H7 (cell line): ENCODE measurements around the gene DAGLB. TPM values are rescaled to one million over a fixed set of nuclear protein-coding genes. Genes with fewer than 3 reads are reported as not detected.

Experiments used
- DNase-seq: peaks from one replicate; pipeline ENCODE4 v3.0.0; 2012
- H3K27me3 ChIP-seq: 2 replicates; pipeline ENCODE4 v1.6.0; 2011; ENCODE audit warnings: mild to moderate bottlenecking, low read length; ENCODE audit not compliant: control insufficient read depth, insufficient read depth
- H3K36me3 ChIP-seq: replicated peaks from 2 replicates; pipeline ENCODE4 v1.5.1; 2011; ENCODE audit warnings: low read length; ENCODE audit not compliant: control insufficient read depth, insufficient read depth
- H3K4me3 ChIP-seq: 2 replicates; pipeline ENCODE4 v1.5.1; 2011; ENCODE audit warnings: low read depth, mild to moderate bottlenecking, control low read depth, low read length, moderate library complexity; ENCODE audit not compliant: insufficient read depth
- total RNA-seq: library from RNA; depleted of rRNA; stranded (reverse); fragments of >200 nt; shearing (Covaris generic); gene quantifications from 2 replicates; pipeline ENCODE4 v1.2.3, GENCODE V29; 2014; rRNA removed

The DAGLB gene
- 38.2 and 40.6 TPM in 2 replicates for total RNA-seq

- peak; percentile 99 for DNase-seq
- no peaks in the 10 kb centered on the region for H3K27me3 ChIP-seq
- H3K36me3 ChIP-seq: peaks cover 16% of the 10 kb centered on the region
- H3K4me3 ChIP-seq: peak within 1 kb of the TSS; percentile 99
Observed at GRCh38 chr7:6447581-6448199, at the start of gene DAGLB. DAGLB (minus strand) TSS chr7:6447954; CDS start chr7:6447842, 112 bp downstream.

- no peaks in the 10 kb centered on the region; the same call in 1 of the 2 replicates for H3K36me3 ChIP-seq
- peaks cover 5% of the 10 kb centered on the region; the same call in 1 of the 2 replicates for H3K27me3 ChIP-seq
- H3K4me3 ChIP-seq: no peak overlapping the region
- DNase-seq: no peak
Observed at GRCh38 chr7:6497637-6497905, 49.8 kb upstream of the DAGLB start.

GRCh38 chr7:6496842-6497636 is 49.3 kb upstream of the DAGLB start:
- Histone ChIP-seq H3K27me3 (no peaks in the 10 kb centered on the region; the same call in 1 of the 2 replicates), H3K36me3 (no peaks in the 10 kb centered on the region; the same call in 1 of the 2 replicates), H3K4me3 (no peak overlapping the region)
- no peak for DNase-seq

- Histone ChIP-seq H3K4me3 (no peak overlapping the region), H3K27me3 (no peaks in the 10 kb centered on the region; the same call in 1 of the 2 replicates), H3K36me3 (no peaks in the 10 kb centered on the region; the same call in 1 of the 2 replicates)
- DNase-seq: no peak
Observed at GRCh38 chr7:6495597-6496262, 48.0 kb upstream of the DAGLB start.

- H3K27me3 ChIP-seq: no peaks in the 10 kb centered on the region; the same call in 1 of the 2 replicates
- H3K36me3 ChIP-seq: no peaks in the 10 kb centered on the region
- DNase-seq: no peak
- no peak overlapping the region for H3K4me3 ChIP-seq
Observed at GRCh38 chr7:6494365-6494764, 46.6 kb upstream of the DAGLB start.

GRCh38 chr7:6491194-6491593 is 43.4 kb upstream of the DAGLB start:
- no peak overlapping the region for H3K4me3 ChIP-seq

GRCh38 chr7:6489612-6490011 is 41.9 kb upstream of the DAGLB start:
- no peaks in the 10 kb centered on the region; the same call in 1 of the 2 replicates for H3K27me3 ChIP-seq
- no peak overlapping the region for H3K4me3 ChIP-seq
- no peak for DNase-seq
- H3K36me3 ChIP-seq: no peaks in the 10 kb centered on the region

More at GRCh38 chr7:6491194-6491593, 43.4 kb upstream of the DAGLB start:
- H3K27me3 ChIP-seq: no peaks in the 10 kb centered on the region; the same call in 1 of the 2 replicates
- H3K36me3 ChIP-seq: no peaks in the 10 kb centered on the region
- no peak for DNase-seq

- no peak overlapping the region for H3K4me3 ChIP-seq
- H3K36me3 ChIP-seq: no peaks in the 10 kb centered on the region
- no peaks in the 10 kb centered on the region for H3K27me3 ChIP-seq
- DNase-seq: no peak
Observed at GRCh38 chr7:6487184-6487545, 39.4 kb upstream of the DAGLB start.

GRCh38 chr7:6486438-6487183 is 38.9 kb upstream of the DAGLB start:
- Histone ChIP-seq H3K27me3 (no peaks in the 10 kb centered on the region), H3K4me3 (no peak overlapping the region), H3K36me3 (no peaks in the 10 kb centered on the region)
- DNase-seq: no peak

GRCh38 chr7:6482743-6483119 is 35.0 kb upstream of the DAGLB start:
- Histone ChIP-seq H3K36me3 (no peaks in the 10 kb centered on the region; the same call in 1 of the 2 replicates), H3K4me3 (peak overlapping the region; percentile 92), H3K27me3 (no peaks in the 10 kb centered on the region)
- no peak for DNase-seq

- no peak for DNase-seq
Observed at GRCh38 chr7:6482307-6482706, 34.6 kb upstream of the DAGLB start.

GRCh38 chr7:6481445-6481844 is 33.7 kb upstream of the DAGLB start:
- H3K4me3 ChIP-seq: no peak overlapping the region
- no peaks in the 10 kb centered on the region for H3K27me3 ChIP-seq
- no peaks in the 10 kb centered on the region; the same call in 1 of the 2 replicates for H3K36me3 ChIP-seq

More at GRCh38 chr7:6482307-6482706, 34.6 kb upstream of the DAGLB start:
- H3K4me3 ChIP-seq: no peak overlapping the region
- no peaks in the 10 kb centered on the region for H3K27me3 ChIP-seq
- no peaks in the 10 kb centered on the region; the same call in 1 of the 2 replicates for H3K36me3 ChIP-seq

GRCh38 chr7:6480323-6480660 is 32.5 kb upstream of the DAGLB start:
- H3K4me3 ChIP-seq: no peak overlapping the region
- no peaks in the 10 kb centered on the region for H3K27me3 ChIP-seq
- H3K36me3 ChIP-seq: no peaks in the 10 kb centered on the region; the same call in 1 of the 2 replicates
- no peak for DNase-seq

More at GRCh38 chr7:6481445-6481844, 33.7 kb upstream of the DAGLB start:
- DNase-seq: no peak

- peaks cover 2% of the 10 kb centered on the region for H3K36me3 ChIP-seq
- H3K27me3 ChIP-seq: no peaks in the 10 kb centered on the region
- H3K4me3 ChIP-seq: no peak overlapping the region
- no peak for DNase-seq
Observed at GRCh38 chr7:6479067-6479466, 31.3 kb upstream of the DAGLB start.
